HL-60 (cell line): ENCODE measurements around the gene DMC1.

Experiments used
- DNase-seq, 2 experiments: peaks; one replicate each; pipeline ENCODE4 v3.0.0-alpha.2; 2010 to 2020; ENCODE audit warnings: low read depth in 1 of 2, low spot score in 1 of 2
- H3K27ac ChIP-seq: fragments of 250-450 bp; sonication (Bioruptor Pico); replicated peaks from 2 replicates; pipeline ENCODE4 v1.5.1; 2020; ENCODE audit warnings: mild to moderate bottlenecking, moderate library complexity
- H3K27me3 ChIP-seq: fragments of 250-450 bp; sonication (Bioruptor Pico); 2 replicates; pipeline ENCODE4 v1.5.1; 2021; ENCODE audit warnings: mild to moderate bottlenecking, moderate library complexity; ENCODE audit not compliant: insufficient read depth, poor library complexity, severe bottlenecking
- H3K4me3 ChIP-seq: replicated peaks from 2 replicates; pipeline ENCODE4 v1.5.1; 2011; ENCODE audit warnings: mild to moderate bottlenecking, control low read depth, low read length; ENCODE audit not compliant: insufficient read depth
- GABPA ChIP-seq: IDR thresholded peaks from 2 replicates; pipeline ENCODE4 v1.6.1; 2012; ENCODE audit warnings: low read depth
- POLR2AphosphoS5 ChIP-seq: IDR thresholded peaks from 2 replicates; pipeline ENCODE4 v1.6.1; 2012; ENCODE audit warnings: low read depth
- SPI1 ChIP-seq: IDR thresholded peaks from 2 replicates; pipeline ENCODE4 v1.6.1; 2012; ENCODE audit warnings: low read depth, mild to moderate bottlenecking, borderline replicate concordance
- TF ChIP-seq, protein P1 (sequence below): IDR thresholded peaks from 2 replicates; pipeline ENCODE4 v1.6.1; 2012; ENCODE audit warnings: low read depth; ENCODE audit not compliant: insufficient replicate concordance
- TF ChIP-seq, protein P2 (sequence below): IDR thresholded peaks from one replicate; pipeline ENCODE4 v1.5.1; 2011; ENCODE audit warnings: low read length, control low read depth, inconsistent platforms; ENCODE audit not compliant: insufficient read depth

The DMC1 gene

DNA sequence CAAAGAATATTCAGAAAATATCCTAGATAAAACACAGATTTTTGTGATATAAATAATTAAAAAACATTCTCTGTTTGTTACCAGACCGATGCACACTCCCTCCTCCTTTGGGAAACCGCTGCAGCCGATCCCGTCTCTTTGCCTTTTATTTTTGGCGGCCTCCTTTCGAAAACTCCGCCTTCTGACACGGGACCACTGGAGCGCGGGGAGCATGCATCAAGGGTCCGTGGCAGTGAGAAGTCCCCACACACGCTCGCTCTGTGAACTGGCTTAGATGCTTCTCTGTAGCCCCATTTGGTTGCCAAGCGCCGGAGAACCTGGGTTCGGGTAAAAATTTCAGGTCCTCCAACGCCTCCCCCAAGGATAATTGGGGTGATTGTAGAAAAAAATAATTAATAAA lies 80.8 kb downstream of the DMC1 start:
- TF ChIP-seq, protein P1, sequence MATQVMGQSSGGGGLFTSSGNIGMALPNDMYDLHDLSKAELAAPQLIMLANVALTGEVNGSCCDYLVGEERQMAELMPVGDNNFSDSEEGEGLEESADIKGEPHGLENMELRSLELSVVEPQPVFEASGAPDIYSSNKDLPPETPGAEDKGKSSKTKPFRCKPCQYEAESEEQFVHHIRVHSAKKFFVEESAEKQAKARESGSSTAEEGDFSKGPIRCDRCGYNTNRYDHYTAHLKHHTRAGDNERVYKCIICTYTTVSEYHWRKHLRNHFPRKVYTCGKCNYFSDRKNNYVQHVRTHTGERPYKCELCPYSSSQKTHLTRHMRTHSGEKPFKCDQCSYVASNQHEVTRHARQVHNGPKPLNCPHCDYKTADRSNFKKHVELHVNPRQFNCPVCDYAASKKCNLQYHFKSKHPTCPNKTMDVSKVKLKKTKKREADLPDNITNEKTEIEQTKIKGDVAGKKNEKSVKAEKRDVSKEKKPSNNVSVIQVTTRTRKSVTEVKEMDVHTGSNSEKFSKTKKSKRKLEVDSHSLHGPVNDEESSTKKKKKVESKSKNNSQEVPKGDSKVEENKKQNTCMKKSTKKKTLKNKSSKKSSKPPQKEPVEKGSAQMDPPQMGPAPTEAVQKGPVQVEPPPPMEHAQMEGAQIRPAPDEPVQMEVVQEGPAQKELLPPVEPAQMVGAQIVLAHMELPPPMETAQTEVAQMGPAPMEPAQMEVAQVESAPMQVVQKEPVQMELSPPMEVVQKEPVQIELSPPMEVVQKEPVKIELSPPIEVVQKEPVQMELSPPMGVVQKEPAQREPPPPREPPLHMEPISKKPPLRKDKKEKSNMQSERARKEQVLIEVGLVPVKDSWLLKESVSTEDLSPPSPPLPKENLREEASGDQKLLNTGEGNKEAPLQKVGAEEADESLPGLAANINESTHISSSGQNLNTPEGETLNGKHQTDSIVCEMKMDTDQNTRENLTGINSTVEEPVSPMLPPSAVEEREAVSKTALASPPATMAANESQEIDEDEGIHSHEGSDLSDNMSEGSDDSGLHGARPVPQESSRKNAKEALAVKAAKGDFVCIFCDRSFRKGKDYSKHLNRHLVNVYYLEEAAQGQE, result no peak
- TF ChIP-seq POLR2AphosphoS5 (peak; percentile 22; the same call in 1 of the 2 replicates), GABPA (no peak), SPI1 (no peak)
- TF ChIP-seq, protein P2, sequence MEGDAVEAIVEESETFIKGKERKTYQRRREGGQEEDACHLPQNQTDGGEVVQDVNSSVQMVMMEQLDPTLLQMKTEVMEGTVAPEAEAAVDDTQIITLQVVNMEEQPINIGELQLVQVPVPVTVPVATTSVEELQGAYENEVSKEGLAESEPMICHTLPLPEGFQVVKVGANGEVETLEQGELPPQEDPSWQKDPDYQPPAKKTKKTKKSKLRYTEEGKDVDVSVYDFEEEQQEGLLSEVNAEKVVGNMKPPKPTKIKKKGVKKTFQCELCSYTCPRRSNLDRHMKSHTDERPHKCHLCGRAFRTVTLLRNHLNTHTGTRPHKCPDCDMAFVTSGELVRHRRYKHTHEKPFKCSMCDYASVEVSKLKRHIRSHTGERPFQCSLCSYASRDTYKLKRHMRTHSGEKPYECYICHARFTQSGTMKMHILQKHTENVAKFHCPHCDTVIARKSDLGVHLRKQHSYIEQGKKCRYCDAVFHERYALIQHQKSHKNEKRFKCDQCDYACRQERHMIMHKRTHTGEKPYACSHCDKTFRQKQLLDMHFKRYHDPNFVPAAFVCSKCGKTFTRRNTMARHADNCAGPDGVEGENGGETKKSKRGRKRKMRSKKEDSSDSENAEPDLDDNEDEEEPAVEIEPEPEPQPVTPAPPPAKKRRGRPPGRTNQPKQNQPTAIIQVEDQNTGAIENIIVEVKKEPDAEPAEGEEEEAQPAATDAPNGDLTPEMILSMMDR, result no peak
- Histone ChIP-seq H3K4me3 (no peak overlapping the region), H3K27ac (no peak overlapping the region), H3K27me3 (no peaks in the 10 kb centered on the region)
- DNase-seq, result no peak

DNA sequence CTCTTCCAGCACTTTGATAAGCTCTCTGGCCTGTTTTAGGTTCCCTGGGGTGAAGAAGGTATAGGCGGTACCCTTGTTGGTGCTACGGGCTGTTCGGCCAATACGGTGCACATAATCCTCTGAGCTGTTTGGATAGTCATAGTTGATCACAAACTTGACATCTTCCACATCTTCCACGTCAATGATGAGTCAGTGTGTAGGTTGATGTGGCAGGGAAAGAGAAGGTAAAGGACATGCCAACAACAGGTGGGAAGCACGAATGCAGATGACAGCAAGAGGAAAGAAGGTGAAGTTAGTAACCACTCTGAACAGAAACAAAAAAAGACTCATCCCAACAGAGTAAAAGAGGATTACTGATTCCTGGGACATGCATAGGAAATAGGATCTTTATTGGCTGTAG lies 82.0 kb downstream of the DMC1 start:
- H3K27ac ChIP-seq, result no peak overlapping the region
- no peak overlapping the region for H3K4me3 ChIP-seq
- H3K27me3 ChIP-seq, result no peaks in the 10 kb centered on the region
- TF ChIP-seq SPI1 (no peak), POLR2AphosphoS5 (no peak), GABPA (no peak)
- TF ChIP-seq, protein P1, result no peak
- TF ChIP-seq, protein P2, result no peak
- no peak for DNase-seq

DNA sequence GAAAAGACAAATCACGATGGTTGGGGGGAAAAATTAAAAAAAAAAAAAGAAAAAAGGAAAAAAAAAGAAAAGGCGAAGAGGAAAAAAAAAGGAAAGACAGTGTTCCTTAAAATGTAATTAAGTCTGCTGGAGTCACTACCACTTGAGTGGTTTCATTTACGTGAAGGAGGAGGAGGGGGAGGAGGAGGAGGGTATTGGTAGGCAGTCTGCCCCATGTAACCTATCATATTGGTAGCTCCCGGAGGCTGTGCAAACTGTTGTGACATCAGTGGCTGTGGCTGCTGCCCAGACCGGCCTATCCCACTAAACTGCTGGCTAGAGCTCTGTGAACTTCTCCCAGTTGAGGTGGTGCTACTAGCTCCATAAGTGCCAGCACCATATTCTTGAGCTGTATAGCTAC lies 84.2 kb downstream of the DMC1 start:
- no peak for TF ChIP-seq POLR2AphosphoS5
- TF ChIP-seq SPI1, result no peak
- no peak for TF ChIP-seq GABPA
- TF ChIP-seq, protein P1, result no peak
- TF ChIP-seq, protein P2, result no peak
- Histone ChIP-seq H3K27ac (no peak overlapping the region), H3K4me3 (no peak overlapping the region), H3K27me3 (no peaks in the 10 kb centered on the region)
- DNase-seq, result no peak
